ENCODE results near the gene CERS6. TPM values are rescaled to one million over a fixed set of nuclear protein-coding genes. Genes with fewer than 3 reads are reported as not detected.

CERS6 gene
- total and polyA plus RNA-seq, 2 of the 8 experiments (the other 6 are each of a cell fraction or from before 2014, with no cell fraction given): 6.8 to 28.2 TPM

- no peak for TF ChIP-seq RBBP5 (IDR thresholded peaks at IDR 0.05; ENCODE audit: borderline replicate concordance, low read depth, low read length)
- no peak for TF ChIP-seq KDM5A (IDR thresholded peaks at IDR 0.05; ENCODE audit: low read length)
- no peak for TF ChIP-seq PHF8 (conservative IDR thresholded peaks at IDR 0.05; ENCODE audit: low read depth, low read length)
- no peak for TF ChIP-seq JUND (IDR thresholded peaks at IDR 0.05; ENCODE audit: low read length)
- TF ChIP-seq SIN3A (conservative IDR thresholded peaks at IDR 0.05 in 1 of 2, IDR thresholded peaks at IDR 0.05 in 1 of 2; ENCODE audit: low read depth in 1 of 2, low read length in 2 of 2): no peak
- TF ChIP-seq BCL11A (IDR thresholded peaks at IDR 0.05; ENCODE audit: low read depth in 2 of 2, low read length in 2 of 2): no peak
Measured at GRCh38 chr2:168459256-168459655, 3.2 kb downstream of the CERS6 start (continued).
